GM21786 (cell line): ENCODE measurements around the gene PIEZO2.
"Not testable (repeated sequence)": the region's sequence is repeated elsewhere in the genome, so short reads cannot be mapped to it uniquely, and the experiment has no call there.

Experiments used
- ATAC-seq: cut with Tn5 transposase; IDR thresholded peaks from one replicate; pipeline ENCODE4 v1.9.1; 2021; ENCODE audit not compliant: unreplicated experiment

Gene PIEZO2

DNA sequence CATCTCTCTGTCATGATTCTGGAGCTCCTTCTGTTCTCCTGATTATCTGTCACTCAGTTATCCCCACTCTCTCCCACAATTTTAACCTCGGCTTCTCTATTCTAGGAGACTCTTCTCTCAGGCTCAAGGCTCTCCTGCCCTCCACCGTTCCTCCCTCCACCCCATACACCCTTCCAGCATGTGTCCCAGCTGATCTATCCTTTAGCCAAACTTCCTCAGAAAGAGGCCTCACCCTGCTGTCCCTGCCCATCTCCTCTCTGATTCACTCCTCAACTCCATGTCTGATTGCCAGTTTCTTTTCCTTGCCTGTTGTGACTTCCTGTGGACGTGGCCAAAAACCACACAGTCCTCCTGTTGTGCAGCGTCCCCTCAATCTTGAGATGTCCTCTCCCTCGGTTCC is 505.4 kb downstream of the PIEZO2 start:
- not testable (repeated sequence) for ATAC-seq

DNA sequence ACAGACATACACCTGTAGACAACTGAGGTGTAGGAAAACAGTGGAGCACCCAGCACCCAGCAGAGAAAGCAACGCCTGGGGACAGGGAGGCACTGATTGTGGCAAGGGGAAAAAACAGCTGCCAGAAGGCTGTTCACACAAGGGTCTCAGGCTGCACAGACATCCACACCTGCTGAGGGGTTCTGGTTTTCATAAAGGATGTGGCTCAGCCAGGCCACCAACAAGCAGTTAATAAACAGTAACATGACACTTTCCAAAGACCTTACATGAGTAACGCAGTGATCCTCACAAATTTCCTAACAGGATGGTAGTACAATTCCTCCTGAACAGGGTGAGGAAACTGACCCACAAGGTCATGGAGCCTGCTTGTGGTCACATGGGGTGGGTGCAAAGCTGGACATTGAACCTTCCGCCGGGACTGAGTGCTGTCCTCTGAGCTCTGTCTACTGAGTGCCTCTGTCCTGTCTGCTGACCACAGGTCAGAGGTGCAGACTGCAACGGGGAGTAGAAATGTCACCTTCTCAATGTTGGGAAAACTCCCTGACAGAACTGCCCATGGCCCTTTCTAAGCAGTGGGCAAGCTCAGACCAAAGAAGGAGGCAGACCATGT is 506.3 kb downstream of the PIEZO2 start:
- not testable (repeated sequence) for ATAC-seq

DNA sequence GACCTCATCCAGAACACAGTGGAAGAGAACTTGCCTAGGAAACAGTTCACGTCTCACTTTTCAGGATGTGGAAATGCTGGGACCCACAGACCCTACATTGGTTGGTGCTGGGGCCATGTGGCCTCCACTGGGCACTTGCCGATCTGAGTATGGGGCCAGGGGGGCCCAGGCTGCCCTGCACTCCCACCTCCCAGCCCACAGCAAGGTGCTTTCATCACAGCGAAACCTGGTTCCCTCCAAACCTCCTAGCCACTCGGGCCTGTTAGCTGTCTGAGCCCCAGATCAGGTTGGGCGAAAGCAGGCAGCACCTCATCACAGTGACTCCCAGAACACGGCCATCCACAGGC is 510.9 kb downstream of the PIEZO2 start:
- ATAC-seq: not testable (repeated sequence)

DNA sequence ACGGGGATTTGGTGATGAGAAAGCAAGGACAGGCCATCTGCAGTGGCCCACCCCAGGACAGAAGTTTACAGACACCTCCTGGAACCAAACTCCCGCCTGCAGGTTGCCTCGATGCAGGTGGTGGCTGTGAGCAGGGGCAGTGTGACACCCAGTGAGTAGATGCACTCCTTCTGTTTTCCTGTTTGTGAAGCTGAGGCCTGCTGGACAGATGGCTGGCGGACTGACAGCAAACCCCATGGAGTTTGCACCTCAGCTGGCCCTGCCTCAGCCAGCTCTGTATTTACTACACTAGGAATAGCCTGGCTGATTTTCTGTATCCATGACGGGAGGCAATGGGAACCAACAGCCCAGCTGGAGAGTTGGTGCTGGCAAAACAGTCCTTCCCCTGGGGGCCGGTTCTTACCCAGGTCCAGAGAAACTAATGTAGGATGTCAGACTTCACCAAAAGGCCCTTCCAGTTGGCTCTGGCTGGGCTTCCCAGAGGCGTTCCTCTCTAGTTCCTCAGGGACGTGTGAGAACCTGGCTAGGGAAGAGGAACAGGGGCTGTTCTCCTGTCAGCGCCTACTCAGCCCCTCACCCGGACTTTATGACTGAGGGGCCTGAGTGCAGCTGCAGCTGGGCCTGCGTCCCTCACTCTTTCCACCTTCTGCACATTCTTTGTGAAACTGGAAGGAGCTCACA is 511.4 kb downstream of the PIEZO2 start:
- ATAC-seq: not testable (repeated sequence)

DNA sequence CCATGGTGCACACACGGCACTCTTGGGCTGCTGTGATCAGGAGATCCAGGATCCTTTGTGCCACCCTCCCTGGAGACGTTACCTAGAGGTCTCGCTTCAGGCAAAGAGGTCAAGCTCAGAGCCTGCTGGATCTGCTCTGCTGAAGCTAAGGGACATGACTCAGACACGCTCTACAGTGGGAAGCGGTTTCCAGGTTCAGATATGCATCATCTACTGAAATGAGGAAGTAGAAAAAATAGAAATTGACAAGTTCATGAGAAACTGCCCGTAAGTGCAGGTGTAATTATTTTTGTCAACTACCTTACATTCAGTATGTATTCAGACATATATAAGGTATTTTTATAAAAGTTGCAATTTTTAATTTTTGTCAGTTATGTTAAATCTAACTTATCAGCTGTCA is 520.3 kb downstream of the PIEZO2 start:
- ATAC-seq: peak; percentile 97

DNA sequence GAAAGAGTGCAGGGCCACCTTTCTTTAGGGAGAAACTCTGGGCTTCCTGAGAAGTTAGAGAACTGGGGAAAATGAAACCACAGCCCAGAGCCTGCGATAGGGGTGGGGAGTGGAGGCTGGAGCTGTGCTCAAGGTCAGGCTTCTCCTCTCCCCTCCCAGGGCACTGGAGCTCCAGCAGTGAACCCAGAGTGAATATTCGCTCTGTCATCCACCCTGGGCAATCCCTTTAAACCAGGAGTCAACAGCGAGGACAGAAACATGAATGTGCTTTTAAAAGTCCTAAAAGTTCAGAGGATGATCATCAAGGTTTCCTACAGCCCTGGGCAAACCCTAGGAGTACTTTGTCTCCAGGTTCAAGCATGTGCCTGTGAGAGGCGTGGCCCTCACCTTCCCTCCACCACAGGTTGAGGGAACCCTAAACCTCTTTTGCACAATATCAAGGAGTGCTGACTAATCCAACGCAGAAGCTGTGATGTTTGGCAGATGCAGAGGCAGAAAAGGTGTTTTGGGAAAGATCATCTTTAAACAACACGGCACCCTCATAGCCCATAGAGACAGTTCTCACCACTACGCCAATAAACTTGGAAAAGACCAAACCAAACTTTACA is 522.7 kb downstream of the PIEZO2 start:
- not testable (repeated sequence) for ATAC-seq

DNA sequence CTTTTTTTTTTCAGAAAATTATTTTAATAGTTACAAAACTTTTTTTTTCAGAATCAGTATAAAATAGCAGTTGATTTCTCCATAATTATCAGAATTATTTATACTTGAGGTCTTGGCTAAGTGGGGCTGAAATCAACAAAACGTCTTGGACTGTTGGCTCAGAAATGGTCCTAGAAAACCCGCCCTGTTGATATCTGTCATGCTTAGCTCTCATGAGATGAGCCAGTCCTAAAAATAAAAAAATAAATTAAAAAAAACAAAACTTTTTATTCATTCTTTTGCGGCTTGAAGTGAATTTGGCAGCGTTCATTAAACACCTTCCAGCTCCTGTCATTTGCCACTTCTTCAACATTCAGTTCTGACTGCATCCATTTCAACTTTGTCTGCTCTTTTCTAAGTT is 525.8 kb downstream of the PIEZO2 start:
- not testable (repeated sequence) for ATAC-seq

DNA sequence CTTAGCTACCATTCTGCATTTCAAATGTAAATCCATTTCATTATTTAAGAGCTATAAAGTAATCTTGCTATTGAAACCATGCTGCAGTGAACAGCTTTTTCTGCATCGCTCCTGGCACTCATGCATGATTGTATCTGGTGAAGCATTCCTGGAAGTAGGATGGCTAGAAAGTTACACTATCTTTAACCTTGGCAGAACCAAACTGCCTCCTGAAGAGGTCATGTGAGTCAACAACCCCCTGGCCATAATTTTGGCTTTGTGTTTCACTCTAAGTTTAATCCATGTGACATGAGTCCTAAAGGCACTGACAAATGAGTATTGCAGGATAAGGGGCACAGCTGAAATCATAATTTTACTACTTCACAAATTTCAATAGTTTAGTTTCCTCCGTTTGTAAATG is 526.4 kb downstream of the PIEZO2 start:
- ATAC-seq: not testable (repeated sequence)

DNA sequence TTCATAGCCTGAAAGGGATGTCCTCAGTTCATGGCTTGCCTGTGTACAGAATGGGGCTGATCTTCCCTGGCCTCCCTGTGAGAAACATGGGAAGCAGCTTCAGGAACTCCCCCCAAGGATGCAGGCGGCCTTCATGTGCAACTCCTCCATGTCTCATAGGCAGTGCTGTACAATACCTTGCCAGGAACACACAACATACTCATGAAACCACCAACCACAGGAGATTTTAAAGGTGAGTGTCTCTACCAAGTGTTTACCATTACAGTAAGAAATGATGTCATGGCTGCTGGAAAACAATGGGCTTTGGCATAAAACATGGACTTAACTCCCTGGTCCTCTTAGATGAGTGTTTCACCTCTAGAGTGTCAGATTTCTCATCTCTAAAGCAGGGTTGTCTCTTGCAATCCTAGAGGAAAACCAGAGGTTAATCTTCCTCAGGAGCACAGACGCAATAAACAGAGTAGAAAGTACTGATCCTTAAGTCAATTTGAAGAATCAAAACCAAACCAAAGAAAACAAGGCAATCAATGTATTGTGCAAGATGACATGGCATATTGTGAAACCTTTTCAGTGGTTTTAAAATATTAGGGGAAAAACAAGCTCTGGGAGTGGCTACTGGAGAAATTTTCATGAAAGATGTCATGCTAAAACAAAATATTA is 528.6 kb downstream of the PIEZO2 start:
- ATAC-seq: not testable (repeated sequence)
